Adrenal gland (tissue), 12 donors: ENCODE measurements around the gene RAPGEF2. TPM values are rescaled to one million over a fixed set of nuclear protein-coding genes. Genes with fewer than 3 reads are reported as not detected.

Source experiments
- DNase-seq, 7 donors: peaks; one replicate each; pipeline ENCODE4 v3.0.0-alpha.2; 2019 to 2020
- H3K27ac ChIP-seq, 5 donors: fragments of 200-600 bp; sonication (generic) in 4 of 5; 1 replicate in 3 of 5; 2 replicates in 2 of 5; pipeline versions ENCODE4 v1.5.1 to v1.8.0; 2016 to 2020; ENCODE audit warnings: mild to moderate bottlenecking in 1 of 5
- H3K27me3 ChIP-seq: fragments of 200-600 bp; 2 replicates; pipeline ENCODE4 v1.8.0; 2021
- H3K36me3 ChIP-seq, 2 donors: fragments of 200-600 bp; replicated peaks in 1 of 2; 1 replicate in 1 of 2; 2 replicates in 1 of 2; pipeline versions ENCODE4 v1.5.1 to v1.8.0; 2018 to 2022
- H3K4me1 ChIP-seq, 2 donors: fragments of 200-600 bp; replicated peaks in 1 of 2; 1 replicate in 1 of 2; 2 replicates in 1 of 2; pipeline versions ENCODE4 v1.5.1 to v1.8.0; 2018 to 2021
- H3K4me3 ChIP-seq, 4 donors: fragments of 200-600 bp; sonication (generic) in 3 of 4; one replicate each; pipeline ENCODE4 v1.5.1; 2016 to 2018
- H3K9me3 ChIP-seq, 3 donors: fragments of 200-600 bp; sonication (generic) in 1 of 3; replicated peaks in 1 of 3; 1 replicate in 2 of 3; 2 replicates in 1 of 3; pipeline versions ENCODE4 v1.5.1 to v1.8.0; 2016 to 2021
- CTCF ChIP-seq, 6 experiments: fragments of 450-650 bp in 4 of 6; fragments of 200-600 bp in 2 of 6; sonication (generic) in 1 of 6; IDR thresholded peaks; 1 replicate in 5 of 6; 2 replicates in 1 of 6; pipeline versions ENCODE4 v1.5.1 to v1.8.0; 2016 to 2021; ENCODE audit warnings: antibody characterized with exemption in 6 of 6, mild to moderate bottlenecking in 2 of 6, moderate library complexity in 1 of 6
- POLR2A ChIP-seq, 2 donors: fragments of 450-650 bp; IDR thresholded peaks; one replicate each; pipeline ENCODE4 v1.6.1; 2017; ENCODE audit warnings: antibody characterized with exemption in 2 of 2, mild to moderate bottlenecking in 2 of 2, moderate library complexity in 1 of 2
- WGBS, 4 donors: extraction: QIAGEN DNeasy Blood & Tissue Kit in 2 of 4; methylation state at CpG; one replicate each; pipeline versions ENCODE4 v1.1.5 to v1.1.7; 2013 to 2017; 5-methylcytosine and 5-hydroxymethylcytosine counted together
- intact Hi-C, 2 donors: fragments of 100-400 bp; cut with DNase I; formaldehyde crosslinking; loops; one replicate each; pipeline versions ENCODE4 v1.14.1 to v1.15.0; 2022 to 2023
- polyA plus RNA-seq, 3 donors: library from polyadenylated mRNA; stranded (reverse); fragments of 200-250 nt in 2 of 3; fragments of 350-450 nt in 1 of 3; fragmentation: Illumina TruSeq in 1 of 3; extraction: RNeasy Lipid Tissue Mini Kit (QIAGEN cat#74804) in 1 of 3; gene quantifications; one replicate each; pipeline ENCODE4 v1.2.3, GENCODE V29; 2013 to 2014
- total RNA-seq, 9 donors: library from RNA; depleted of rRNA in 4 of 9; stranded (reverse); fragments of >200 nt in 4 of 9; fragments of 120-200 nt in 1 of 9; fragmentation: NEBNext Ultra II Directional in 1 of 9; extraction: Animal tissue kit (Norgen Biotek cat#: 25700) in 1 of 9; gene quantifications; one replicate each; pipeline versions ENCODE4 v1.1.0 to v1.2.4, GENCODE V29; 2013 to 2023
- donor health status: healthy with polysubstance abuse.
- donor health status: Bipolar disorder and iron deficiency.
- donor health status: DM: yes; HTN: yes; CAD: no.
- donor health status: DM: no; HTN: no; CAD: no.
- donor health status: DM: no; HTN: no; CAD: no.
- donor health status: DM: yes; HTN: yes; CAD: no.

Gene RAPGEF2
- total and polyA plus RNA-seq, 12 donors: 5.2 to 53.9 (median 25.3) TPM

DNA sequence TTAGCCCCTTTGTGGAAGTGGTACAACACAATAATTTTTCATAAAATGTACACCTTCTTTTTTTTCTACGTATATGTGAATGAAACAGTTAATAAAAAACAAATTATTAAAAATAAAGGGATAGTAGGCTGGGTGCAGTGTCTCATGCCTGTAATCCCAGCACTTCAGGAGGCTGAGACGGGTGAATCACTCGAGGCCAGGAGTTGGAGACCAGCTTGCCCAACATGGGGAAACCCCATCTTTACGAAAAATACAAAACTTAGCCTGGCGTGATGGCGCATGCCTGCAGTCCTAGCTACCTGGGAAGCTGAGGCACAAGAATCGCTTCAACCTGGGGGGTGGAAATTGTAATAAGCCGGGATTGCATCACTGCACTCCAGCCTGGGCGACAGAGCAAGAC lies 244.9 kb downstream of the RAPGEF2 start:
- TF ChIP-seq CTCF (IDR thresholded peaks at IDR 0.05) (no peak), POLR2A (IDR thresholded peaks at IDR 0.05) (no peak)
- Histone ChIP-seq H3K27me3 (no peaks in the 10 kb centered on the region), H3K9me3 (peaks cover 0 to 5% (median 0%) of the 10 kb centered on the region in 3 donors), H3K4me1 (no peaks in the 10 kb centered on the region), H3K36me3 (peaks cover 0 to 44% of the 10 kb centered on the region in 2 donors), H3K4me3 (no peak overlapping the region), H3K27ac (no peak overlapping the region)
- WGBS, 4 donors: 92 to 98% (median 92%) methylated on average over 9 of the region's 9 CpGs
- no peak for DNase-seq
- intact Hi-C loops: no loop called here

DNA sequence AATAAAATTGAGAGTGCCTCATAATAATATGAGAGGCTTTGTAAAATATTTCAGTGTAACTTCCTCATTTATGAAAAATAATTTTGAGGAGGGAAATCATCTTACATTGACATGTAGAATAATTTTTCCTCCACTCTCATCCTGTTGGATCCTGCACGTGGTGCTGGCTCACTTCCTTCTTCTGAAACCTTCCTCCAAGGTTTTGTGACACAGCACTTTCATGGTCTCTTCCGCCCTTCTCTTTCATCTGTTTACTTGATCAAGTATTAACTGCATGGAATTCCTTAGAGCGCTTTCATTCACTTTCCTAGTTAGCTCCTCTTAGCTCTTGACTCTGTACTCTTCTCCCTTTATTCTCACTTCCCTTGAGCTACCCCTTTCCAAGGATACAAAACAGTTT lies 246.5 kb downstream of the RAPGEF2 start:
- Histone ChIP-seq H3K27me3 (no peaks in the 10 kb centered on the region), H3K4me3 (no peak overlapping the region), H3K9me3 (peaks cover 0 to 5% (median 0%) of the 10 kb centered on the region in 3 donors), H3K36me3 (peaks cover 0 to 49% of the 10 kb centered on the region in 2 donors), H3K4me1 (no peaks in the 10 kb centered on the region), H3K27ac (no peak overlapping the region)
- 78 to 89% (median 83%) methylated on average over 3 of the region's 3 CpGs for WGBS, 4 donors
- TF ChIP-seq POLR2A (IDR thresholded peaks at IDR 0.05) (no peak), CTCF (IDR thresholded peaks at IDR 0.05) (no peak)
- intact Hi-C loops: no loop called here
- no peak for DNase-seq

DNA sequence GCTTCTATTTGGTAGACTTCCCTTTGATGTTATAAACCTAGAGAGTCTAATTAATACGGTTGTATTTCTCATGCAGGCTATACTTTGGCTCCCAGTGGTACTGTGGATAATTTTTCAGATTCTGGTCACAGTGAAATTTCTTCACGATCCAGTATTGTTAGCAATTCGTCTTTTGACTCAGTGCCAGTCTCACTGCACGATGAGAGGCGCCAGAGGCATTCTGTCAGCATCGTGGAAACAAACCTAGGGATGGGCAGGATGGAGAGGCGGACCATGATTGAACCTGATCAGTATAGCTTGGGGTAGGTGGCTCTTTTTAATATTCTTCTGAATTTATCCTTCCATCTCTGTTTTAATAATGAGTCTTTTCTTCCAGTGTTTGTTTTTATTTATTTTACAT lies 249.7 kb downstream of the RAPGEF2 start:
- no peak overlapping the region for H3K4me3 ChIP-seq
- no peak overlapping the region for H3K27ac ChIP-seq
- TF ChIP-seq CTCF (IDR thresholded peaks at IDR 0.05) (no peak), POLR2A (IDR thresholded peaks at IDR 0.05) (no peak)
- H3K9me3 ChIP-seq: peaks cover 0 to 5% (median 0%) of the 10 kb centered on the region in 3 donors
- WGBS, 4 donors: 85 to 93% (median 91%) methylated on average over 7 of the region's 7 CpGs
- peaks cover 0 to 55% of the 10 kb centered on the region in 2 donors for H3K36me3 ChIP-seq
- H3K4me1 ChIP-seq: no peaks in the 10 kb centered on the region
- no peaks in the 10 kb centered on the region for H3K27me3 ChIP-seq
- intact Hi-C loops: no loop called here
- DNase-seq: no peak

DNA sequence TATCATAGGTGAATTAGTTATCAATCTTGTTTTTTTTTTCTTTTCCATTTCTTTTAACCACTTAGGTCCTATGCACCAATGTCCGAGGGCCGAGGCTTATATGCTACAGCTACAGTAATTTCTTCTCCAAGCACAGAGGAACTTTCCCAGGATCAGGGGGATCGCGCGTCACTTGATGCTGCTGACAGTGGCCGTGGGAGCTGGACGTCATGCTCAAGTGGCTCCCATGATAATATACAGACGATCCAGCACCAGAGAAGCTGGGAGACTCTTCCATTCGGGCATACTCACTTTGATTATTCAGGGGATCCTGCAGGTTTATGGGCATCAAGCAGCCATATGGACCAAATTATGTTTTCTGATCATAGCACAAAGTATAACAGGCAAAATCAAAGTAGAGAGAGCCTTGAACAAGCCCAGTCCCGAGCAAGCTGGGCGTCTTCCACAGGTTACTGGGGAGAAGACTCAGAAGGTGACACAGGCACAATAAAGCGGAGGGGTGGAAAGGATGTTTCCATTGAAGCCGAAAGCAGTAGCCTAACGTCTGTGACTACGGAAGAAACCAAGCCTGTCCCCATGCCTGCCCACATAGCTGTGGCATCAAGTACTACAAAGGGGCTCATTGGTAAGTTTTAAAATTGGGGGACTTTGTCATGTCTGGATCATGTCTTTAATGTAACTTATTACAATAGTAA lies 250.7 kb downstream of the RAPGEF2 start:
- no peak for TF ChIP-seq POLR2A (IDR thresholded peaks at IDR 0.05)
- TF ChIP-seq CTCF (IDR thresholded peaks at IDR 0.05): no peak
- Histone ChIP-seq H3K27ac (no peak overlapping the region), H3K27me3 (no peaks in the 10 kb centered on the region), H3K9me3 (peaks cover 0 to 5% (median 0%) of the 10 kb centered on the region in 3 donors), H3K36me3 (peaks cover 0 to 55% of the 10 kb centered on the region in 2 donors), H3K4me3 (no peak overlapping the region), H3K4me1 (no peaks in the 10 kb centered on the region)
- intact Hi-C loops: no loop called here
- 94 to 97% (median 97%) methylated on average over 15 of the region's 15 CpGs for WGBS, 4 donors
- no peak for DNase-seq
